Muscle of arm (tissue), 12 donors: Measurements from ENCODE around the gene SVEP1. TPM values are rescaled to one million over a fixed set of nuclear protein-coding genes. Genes with fewer than 3 reads are reported as not detected.
"Not testable (repeated sequence)": the region's sequence is repeated elsewhere in the genome, so short reads cannot be mapped to it uniquely, and the experiment has no call there.

Experiments used
- DNase-seq: peaks from one replicate; pipeline ENCODE4 v3.0.0-alpha.2; 2013
- polyA plus RNA-seq, 12 donors: library from polyadenylated mRNA; unstranded; fragments of 120-200 nt; gene quantifications; one replicate each; pipeline ENCODE4 v1.2.1, GENCODE V29; 2013; ENCODE audit not compliant: insufficient read length in 12 of 12

SVEP1 gene
- polyA plus RNA-seq, 12 donors, result 15.1 to 40.3 (median 23.7) TPM; not detected in 1

DNA sequence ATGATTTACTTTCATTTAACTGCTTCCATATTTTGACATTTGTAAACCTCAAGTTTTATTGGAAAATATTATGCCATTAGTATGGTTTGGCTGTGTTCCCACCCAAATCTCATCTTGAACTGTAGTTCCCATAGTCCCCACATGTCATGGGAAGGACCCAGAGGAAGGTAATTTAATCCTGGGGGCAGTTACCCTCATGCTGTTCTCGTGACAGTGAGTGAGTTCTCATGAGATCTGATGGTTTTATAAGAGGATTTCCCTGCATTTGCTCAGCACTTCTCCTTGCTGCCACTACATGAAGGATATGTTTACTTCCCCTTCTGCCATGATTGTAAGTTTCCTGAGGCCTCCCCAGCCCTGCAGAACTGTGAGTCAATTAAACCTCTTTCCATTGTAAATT, 48.3 kb downstream of the SVEP1 start:
- DNase-seq, result not testable (repeated sequence)

DNA sequence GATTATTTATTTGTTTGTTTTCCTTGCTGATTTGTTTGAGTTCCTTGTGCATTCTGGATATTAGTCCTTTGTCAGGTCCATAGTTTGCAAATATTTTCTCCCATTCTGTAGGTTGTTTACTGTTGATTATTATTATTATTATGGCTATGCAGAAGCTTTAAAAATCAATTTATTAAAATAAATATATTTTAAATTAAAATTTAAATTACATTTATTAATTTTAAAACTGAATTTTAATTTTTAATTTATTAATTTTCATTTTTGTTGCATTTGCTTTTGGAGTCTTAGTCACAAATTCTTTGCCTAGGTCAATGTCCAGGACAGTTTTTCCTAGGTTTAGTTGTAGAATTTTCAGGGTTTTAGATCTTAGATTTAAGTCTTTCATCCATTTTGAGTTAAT, 50.9 kb downstream of the SVEP1 start:
- DNase-seq, result no peak

DNA sequence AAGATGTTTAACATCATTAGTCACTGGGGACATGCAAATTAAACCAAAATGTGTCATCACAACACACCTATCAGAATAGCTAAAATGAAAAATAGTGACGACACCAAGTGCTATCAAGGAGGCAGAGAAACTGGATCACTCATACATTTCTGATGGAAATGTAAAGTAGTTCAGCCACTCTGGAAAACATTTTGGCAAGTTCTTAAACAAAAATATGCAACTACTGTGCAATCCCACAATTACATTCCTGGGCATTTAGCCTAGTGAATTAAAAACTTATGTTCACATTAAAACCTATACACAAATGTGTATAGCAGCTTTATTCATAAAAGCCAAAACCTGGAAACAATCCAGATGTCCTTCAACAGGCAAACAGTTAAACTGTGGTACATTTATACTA, 53.1 kb downstream of the SVEP1 start:
- DNase-seq, result no peak

DNA sequence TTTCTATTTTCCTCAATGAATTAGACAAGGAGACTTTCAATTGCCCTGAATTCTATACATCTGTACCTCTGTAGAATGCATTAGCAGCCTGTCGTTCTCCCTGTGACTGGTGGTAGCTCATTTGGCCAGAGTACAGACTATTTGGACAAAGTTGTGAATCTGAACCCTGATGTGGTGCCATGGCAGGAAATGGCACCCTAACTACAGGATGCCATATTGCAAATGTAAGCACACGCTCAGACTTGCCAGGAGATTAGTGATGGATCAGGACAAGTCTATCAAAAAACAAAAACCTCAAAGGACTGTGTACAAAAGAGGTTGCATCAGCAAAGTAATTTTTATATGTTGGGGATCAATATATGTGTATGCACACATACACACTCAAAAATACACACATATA, 58.3 kb downstream of the SVEP1 start:
- DNase-seq, result no peak

DNA sequence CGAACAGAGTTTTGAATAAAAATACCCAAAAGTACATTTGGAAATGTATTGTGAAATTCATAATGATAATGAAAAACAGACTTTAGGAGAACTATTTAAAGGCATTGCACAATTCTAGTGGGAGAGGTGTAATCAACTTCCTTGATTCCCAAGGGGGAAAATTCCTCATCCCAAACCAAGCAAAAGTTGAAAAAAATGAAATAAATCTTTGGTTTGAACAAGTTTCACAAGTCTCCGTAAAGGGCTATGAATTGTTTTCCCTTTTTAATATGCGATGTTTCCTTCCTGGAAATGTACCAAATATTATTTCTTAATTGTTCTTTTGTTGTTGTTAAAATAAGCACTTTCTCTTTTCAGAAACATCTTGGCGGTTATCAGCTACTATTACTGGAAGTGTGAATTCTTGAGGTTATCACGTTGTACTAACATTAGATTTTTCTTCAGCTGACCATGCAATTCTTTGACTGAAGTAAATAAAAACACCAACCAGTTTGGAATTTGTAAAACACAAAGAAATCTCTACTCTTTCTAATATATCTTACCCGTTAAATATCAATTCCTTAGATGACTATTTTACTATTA, 59.3 kb downstream of the SVEP1 start:
- DNase-seq, result peak; percentile 38

DNA sequence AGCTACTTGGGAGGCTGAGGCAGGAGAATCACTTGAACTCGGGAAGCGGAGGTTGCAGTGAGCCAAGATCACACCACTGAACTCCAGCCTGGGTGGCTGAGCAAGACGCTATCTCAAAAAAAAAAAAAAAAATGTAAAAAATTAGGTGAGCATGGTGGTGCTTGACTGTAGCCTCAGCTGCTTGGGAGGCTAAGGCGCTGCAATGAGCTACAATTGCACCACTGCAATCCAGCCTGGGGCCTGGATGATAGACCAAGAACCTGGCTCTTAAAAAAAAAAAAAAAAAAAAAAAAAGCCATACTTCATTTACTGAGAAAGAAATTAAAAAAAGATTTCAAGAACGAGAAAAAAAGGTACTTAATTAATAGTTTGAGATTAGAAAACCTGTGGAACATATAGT, 62.1 kb downstream of the SVEP1 start:
- DNase-seq, result no peak

DNA sequence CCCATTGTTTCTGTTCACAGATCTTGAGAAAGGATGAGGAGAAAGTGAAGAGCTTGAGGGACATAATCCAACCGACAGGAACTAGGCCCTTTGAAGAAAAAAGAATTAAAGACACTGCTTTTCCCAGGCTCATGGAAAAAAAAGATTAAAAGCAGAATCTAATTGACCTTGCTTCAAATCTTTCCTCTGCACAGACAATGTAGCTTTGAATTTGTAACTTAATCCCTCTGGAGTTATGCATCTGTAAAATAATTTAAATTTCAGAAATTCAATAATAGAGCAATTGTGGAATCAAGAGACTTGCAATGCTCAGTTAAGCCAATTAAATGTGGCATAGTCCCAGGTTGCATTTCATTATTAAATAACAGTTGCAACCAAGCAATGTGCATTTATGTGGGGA, 64.6 kb downstream of the SVEP1 start:
- no peak for DNase-seq

DNA sequence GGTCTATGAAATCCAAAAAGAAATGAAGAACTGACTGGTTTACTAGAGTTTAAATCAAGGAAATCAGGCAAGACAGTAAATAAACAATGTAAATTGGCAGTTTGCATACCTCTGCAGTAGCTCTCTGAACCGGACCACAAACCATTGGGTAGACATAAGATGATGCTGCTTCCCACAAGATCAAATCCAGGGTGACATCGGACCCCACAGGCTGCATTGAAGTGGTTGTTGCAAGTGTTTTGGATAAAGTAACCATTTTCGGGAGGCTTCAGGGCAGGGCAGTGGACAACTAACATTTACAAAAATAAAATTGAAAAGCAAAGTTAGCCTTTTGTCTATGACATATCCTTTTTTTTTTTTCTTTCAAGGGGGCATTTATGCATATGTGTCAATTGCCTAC, 66.7 kb downstream of the SVEP1 start:
- no peak for DNase-seq

DNA sequence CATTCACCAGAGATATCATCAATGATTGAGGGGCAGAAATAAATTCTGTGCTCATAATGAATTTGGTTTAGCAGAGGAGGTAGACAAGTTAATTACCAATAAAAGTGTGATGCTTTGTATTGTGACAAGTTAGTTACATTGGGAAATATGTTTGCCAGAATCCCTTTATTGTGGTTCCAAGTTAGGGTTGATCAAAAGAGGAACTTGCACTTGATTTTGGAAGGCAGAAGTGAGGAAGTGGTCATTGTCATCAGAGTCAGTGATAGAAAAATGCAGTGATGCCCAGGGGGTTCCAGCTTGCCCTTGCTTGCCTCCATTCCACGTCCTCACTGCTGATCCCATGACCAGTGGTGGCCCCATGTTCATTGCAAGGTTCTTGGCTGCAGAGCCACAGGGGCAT, 69.7 kb downstream of the SVEP1 start:
- DNase-seq, result no peak

DNA sequence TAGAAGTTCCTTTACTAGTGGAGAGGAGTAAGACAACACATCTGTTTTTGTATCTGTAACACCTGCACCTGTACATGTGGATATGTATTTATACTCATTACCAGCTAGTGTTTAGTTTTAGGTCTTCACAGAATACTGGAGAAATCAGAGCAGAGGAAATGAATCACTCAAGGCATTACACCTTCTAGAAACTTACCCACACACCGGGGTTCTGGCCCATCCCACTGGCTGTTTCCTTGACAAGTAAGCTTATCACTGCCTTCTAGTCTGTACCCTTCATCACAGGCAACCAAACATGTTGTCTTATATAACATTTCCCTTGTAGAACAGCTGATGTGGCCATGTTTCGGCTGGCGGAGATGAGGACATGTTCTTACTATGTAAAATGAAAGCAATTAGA, 76.7 kb downstream of the SVEP1 start:
- no peak for DNase-seq

DNA sequence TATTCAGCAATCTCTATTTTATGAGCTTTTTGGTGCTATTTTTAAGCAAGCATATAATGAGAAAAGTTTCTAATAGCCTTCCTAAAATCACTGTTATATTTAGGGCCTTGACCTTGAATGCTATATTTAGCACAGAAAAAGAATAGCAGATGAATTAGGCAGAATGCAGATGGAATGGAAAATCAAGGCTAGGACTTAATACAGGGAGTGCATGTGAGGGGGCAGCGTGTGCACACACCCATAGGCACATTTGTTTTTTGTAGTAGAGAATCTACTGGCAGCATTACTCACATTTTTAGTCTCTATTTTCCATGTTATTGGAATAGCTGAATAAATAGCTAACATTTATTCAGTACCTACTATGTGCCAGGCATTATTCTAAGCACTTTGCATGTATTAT, 79.9 kb downstream of the SVEP1 start:
- no peak for DNase-seq

DNA sequence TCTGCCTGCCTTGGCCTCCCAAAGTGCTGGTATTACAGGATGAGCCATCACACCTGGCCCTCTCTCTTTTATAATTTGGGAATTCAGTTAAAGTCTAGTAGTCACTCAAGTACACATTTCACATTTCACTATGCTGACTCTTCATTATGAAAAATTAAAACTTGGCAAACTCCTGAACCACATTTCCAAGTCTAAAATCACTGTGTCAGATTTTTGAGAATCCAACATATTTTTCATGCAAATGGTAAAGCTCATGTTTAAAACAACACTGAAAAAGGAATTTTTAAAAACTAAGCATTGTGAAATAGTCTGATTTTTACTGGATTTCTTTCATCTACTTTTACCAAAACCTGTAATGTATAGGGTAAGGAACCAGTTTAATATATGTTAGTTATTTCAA, 92.3 kb downstream of the SVEP1 start:
- DNase-seq, result no peak

DNA sequence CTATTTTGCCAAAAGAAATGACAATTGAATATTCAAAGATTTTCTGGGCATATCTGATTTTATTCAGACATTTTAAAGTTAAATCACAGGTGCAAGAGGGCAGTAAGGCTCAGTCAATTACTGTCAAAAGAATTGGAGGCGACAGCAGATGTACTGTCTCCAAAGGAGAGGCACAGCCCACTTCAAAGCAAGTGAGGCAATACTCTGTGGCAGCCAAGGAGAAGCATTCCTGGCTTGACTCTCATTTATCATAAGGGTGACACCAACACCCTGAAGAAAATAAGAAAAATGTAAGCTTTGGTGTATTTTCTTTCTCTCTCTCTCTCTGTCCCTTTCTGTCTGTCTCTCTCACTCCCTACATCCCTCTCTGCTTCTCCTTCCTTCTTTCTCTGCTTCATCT, 93.3 kb downstream of the SVEP1 start:
- DNase-seq, result no peak

DNA sequence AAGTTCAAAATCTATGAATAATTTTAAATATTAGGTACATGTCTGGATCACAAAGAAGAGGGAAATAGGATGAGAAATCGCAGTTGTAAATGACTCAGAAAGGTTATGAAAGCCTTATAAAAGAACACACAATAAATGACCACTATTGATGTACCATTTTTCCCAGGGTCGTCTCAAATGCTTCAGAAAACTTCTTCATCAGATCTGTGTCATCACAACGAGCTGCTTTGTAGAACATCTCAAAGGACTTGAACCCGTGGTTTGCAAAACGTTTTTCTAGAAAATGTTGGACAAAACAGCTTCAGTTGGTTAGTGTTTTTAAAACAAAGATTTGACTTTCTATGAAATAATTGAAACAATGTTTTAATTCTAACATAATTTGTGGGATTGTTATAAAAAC, 100.1 kb downstream of the SVEP1 start:
- no peak for DNase-seq

DNA sequence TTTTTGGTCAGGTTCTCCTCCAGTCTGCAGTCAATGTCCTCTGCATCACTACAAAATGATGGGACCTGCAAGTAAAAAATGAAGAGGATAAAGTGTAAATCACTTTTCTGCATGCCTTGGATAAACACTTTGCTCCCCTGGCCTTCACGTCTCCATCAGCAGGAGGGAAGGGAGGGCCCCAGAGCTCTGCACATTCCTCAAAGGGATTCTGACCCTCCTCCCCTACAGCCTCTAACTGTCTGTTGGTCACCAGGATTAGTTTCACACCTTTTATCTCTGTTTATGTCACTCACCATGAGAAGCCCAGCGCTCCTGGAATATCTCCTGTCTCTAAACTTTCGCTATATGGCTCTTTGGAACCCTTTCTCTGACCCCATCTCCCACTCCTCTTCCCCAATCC, 103.3 kb downstream of the SVEP1 start:
- DNase-seq, result no peak

DNA sequence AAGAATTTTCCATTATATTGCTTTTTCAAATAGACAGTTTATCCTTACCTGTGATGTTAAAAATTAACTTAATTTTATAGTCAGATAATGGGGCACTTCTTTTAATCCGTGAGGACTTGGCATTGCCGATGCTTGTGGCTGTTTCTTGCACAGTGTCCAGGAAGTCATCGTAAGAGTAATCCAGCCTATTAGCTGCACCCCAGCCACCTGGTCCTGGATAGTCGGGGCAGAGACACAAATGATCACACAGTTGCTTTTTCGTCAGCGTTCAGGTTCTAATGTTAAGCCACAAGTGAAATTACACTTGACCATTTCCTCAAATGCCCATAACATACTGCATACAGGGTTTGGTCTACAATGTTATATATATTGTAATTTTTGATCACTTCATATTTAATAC, 107.4 kb downstream of the SVEP1 start:
- no peak for DNase-seq

DNA sequence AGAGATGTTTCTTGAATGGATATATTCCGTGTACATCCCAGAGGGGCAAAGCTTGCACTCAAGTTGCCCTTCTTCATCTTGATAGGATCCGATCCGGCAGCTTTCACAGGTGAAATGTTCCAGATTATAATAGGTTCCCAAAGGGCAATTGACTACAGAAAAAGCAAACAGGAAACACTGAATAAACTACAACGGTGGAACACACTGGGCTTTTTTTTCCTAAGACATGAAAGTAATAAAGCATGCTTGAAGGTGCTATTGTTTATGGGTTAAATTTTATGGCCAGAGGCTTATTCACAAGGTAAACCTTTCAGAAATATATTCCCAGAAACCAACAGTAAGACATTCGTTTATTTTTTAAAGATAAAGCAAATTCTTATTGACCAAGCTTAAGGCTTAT, 110.6 kb downstream of the SVEP1 start:
- no peak for DNase-seq

DNA sequence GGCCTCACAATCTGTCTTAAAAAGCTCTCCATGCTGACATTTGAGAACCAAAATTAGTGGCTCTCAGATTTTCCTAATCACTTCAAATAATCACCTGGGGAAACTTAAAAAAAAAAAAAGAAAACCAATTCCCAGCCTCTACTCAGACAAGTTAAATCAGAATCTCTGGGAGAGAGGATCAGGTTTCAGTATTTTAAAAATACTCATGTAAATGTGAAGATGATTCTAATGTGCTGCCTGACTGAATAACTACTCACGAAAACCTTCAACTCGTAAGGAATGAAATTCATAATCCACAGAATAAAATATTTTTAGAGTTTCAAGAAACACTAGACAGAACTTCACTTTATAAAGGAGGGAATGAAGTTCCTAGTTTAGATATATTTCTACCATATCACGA, 114.4 kb downstream of the SVEP1 start:
- DNase-seq, result no peak

DNA sequence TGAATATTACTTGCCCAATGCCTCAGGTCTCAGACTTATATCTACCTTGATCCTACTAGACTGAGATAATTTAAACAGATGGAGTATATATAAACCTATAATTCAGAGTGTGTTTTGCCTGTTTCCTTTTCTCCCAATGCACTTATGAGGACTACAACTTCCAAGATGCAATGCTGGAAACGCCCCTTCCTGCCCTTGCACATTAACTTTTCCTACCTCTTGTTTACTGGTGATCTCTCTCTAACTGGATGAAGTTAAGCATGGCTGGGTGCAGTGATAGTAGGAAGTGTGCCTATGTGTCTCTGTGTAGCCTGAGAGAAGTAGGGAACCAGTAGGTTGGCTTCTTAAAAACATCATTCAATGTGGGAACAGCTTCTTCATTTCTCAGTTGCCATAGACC, 115.2 kb downstream of the SVEP1 start:
- DNase-seq, result no peak

DNA sequence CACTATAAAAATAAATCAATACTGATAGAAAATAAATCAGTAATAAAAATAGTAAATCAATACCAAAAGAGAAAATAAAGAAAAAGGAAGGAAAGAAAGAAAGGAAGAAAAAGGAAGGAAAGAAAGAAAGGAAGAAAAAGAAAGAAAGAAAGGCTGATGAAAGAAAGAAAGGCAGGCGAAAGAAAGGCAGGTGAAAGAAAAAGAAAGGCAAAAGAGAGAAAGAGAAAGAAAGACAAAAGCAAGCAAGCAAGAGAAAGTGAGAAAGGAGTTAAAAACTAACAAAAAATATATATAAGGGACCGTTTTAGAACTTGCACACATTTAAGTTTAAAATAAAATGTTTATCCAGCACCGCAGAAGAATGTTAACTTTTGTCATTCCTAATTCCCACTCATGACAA, 116.0 kb downstream of the SVEP1 start:
- DNase-seq, result no peak

DNA sequence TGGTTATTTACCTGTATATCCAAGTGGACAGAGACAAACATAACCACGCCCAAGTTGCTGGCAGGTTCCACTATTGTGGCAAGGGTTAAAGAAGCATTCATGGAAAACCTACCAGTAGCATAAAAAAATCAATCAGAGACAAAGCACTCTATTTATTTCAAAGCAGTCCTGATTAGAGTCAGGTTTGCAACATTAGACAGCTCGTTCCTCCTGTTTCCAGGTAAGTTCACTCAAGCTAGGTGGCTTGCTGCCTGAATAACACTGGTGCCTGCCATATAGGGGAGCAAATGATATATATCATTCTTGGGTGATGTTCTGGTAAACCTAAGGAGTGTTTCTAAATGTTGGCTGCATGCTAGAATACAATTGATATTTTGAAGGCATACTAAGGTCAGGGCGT, 122.3 kb downstream of the SVEP1 start:
- no peak for DNase-seq

DNA sequence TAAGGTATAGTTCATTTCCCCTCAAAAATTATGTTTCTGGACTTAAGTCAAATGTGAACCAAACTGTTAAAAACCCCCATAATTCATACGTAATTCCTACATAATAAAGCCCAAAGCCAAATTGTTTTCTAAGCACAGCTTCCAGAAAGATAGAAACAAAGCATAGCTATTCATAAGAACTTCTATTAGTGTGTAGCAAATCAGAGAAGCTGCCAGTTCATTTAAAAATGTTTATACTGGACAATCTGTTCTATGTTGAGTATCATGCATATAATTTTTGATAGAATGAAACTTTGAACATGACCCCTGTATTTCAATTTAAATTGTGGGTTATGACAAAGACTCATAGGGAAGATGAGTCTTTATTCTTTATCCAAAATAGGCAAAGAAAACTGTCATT, 122.9 kb downstream of the SVEP1 start:
- DNase-seq, result no peak

DNA sequence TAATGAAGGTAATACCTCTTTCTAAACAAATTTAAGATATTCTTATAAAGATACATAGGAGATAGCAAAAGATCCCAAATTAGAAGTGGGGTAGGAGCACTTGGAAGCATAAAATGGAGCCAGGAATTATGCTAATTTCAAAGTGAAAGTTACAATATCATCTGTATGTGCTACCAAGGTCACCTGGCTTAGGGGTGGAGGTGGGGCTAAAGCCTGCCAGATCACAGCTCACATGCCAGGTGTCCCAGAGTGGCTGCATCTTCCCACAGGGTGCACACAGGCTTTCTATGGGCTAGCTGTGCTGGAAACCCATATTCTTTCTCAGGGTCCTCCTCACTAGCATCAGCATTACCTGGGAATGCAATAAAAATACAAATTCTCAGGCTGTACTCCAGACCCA, 123.7 kb downstream of the SVEP1 start:
- no peak for DNase-seq

DNA sequence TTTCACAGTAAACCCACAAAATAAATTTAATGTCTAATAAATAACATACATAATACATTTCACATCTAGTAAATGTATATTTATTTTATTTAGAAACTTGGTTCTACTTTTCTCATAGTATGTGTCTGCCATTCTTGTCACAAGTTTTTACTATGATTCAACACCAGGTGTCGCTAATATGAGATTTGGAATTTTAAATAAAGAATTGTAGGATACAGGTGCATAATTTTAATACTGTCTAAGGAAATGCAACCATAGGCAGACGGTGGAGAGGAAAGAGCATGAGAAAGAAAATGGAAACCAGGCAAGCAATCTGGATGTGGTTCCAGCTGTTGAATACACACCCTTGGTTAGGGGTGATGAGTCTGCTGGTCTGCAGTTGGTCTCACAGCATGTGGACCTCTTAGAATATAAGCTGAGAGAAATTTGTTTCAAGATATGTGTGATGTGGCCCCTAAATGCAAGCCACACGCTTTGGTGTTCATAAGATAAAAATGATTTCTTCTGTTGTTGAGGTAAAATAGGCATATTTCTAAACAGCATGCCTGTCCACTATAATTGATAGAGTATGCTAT, 127.2 kb downstream of the SVEP1 start:
- DNase-seq, result peak; percentile 26

DNA sequence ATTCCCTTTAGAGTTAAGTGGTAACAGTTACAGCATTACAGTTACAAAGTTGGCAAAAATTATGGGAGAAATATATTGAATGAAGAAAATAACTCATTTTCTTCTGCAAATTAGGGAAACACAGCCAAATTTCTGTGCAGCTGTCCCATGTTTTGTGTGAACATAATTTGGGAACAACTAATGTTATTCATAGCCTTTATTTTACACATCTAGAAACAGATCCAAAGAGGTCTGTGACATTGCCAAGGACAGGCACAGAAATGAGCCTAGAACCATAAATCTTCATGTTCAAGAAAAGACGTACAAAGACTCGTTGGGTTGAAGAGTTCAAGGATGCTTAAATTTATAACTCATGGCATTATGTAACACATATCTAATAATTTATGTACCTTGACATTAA, 127.8 kb downstream of the SVEP1 start:
- DNase-seq, result peak; percentile 48
